ENCODE measurements around the gene ENTREP3. TPM values are rescaled to one million over a fixed set of nuclear protein-coding genes. Genes with fewer than 3 reads are reported as not detected.

The ENTREP3 gene
- total and polyA plus RNA-seq, 2 donors from 2014 or later, result 19.8 to 22.8 TPM

DNA sequence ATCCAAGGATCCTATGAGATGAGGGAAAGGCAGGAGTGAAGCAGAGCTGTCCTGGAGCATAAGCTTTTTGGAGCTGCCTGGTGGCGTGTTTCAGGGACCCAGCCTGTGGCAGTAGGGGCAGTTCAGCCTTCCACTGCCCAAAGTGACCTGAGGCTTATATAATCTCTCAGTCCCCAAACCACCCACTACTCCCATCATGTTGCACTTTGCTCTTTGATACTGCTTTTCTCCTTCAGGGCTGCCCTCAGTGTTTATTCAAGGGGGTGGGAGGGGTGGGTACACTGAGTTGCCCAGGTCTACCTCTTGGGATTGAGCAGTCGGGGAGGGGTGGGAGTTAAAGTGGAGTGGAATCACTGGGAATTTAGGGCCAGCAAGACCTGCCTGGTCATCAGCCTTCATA lies 31.3 kb upstream of the ENTREP3 start:
- no peak overlapping the region for H3K27ac ChIP-seq (ENCODE audit: low read depth in 2 of 2, low read length in 2 of 2)
- H3K27me3 ChIP-seq (ENCODE audit: control insufficient read depth, insufficient read depth, low read length), result no peaks in the 10 kb centered on the region

DNA sequence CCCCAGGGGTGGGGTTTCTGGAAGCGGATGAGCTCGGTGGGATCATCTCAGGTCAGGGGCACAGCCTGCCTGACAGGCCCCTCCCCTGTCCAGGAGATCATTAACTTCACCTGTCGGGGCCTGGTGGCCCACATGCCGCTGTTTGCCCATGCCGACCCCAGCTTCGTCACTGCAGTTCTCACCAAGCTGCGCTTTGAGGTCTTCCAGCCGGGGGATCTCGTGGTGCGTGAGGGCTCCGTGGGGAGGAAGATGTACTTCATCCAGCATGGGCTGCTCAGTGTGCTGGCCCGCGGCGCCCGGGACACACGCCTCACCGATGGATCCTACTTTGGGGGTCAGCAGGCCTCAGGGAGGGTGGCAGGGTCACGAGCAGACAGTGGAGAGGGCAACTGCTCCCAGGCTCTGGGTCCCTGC lies 30.4 kb upstream of the ENTREP3 start:
- intact Hi-C loops (cut with DNase I), result no loop called here
- DNase-seq, result no peak
- Histone ChIP-seq H3K9ac (ENCODE audit: low read length in 3 of 3) (no peak overlapping the region), H3K36me3 (ENCODE audit: control insufficient read depth in 2 of 3, insufficient read depth in 3 of 3, low read length in 3 of 3) (no peaks in the 10 kb centered on the region), H3K27ac (ENCODE audit: low read depth in 2 of 2, low read length in 2 of 2) (no peak overlapping the region), H3K9me3 (ENCODE audit: control insufficient read depth in 2 of 3, insufficient read depth in 1 of 3, low read length in 3 of 3) (no peaks in the 10 kb centered on the region), H3K4me1 (ENCODE audit: control insufficient read depth in 2 of 3, insufficient read depth in 2 of 3, low read depth in 1 of 3, low read length in 3 of 3) (no peaks in the 10 kb centered on the region), H3K27me3 (ENCODE audit: control insufficient read depth, insufficient read depth, low read length) (no peaks in the 10 kb centered on the region), H3K4me3 (ENCODE audit: low read length in 3 of 3) (no peak overlapping the region)
- TF ChIP-seq, protein P1, sequence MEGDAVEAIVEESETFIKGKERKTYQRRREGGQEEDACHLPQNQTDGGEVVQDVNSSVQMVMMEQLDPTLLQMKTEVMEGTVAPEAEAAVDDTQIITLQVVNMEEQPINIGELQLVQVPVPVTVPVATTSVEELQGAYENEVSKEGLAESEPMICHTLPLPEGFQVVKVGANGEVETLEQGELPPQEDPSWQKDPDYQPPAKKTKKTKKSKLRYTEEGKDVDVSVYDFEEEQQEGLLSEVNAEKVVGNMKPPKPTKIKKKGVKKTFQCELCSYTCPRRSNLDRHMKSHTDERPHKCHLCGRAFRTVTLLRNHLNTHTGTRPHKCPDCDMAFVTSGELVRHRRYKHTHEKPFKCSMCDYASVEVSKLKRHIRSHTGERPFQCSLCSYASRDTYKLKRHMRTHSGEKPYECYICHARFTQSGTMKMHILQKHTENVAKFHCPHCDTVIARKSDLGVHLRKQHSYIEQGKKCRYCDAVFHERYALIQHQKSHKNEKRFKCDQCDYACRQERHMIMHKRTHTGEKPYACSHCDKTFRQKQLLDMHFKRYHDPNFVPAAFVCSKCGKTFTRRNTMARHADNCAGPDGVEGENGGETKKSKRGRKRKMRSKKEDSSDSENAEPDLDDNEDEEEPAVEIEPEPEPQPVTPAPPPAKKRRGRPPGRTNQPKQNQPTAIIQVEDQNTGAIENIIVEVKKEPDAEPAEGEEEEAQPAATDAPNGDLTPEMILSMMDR (IDR thresholded peaks at IDR 0.05; ENCODE audit: borderline replicate concordance, extremely low read depth, insufficient read depth), result no peak
- no peak for FAIRE-seq

More for the DNA sequence above, 31.3 kb upstream of the ENTREP3 start:
- Histone ChIP-seq H3K4me1 (ENCODE audit: control insufficient read depth in 2 of 3, insufficient read depth in 2 of 3, low read depth in 1 of 3, low read length in 3 of 3) (no peaks in the 10 kb centered on the region), H3K4me3 (ENCODE audit: low read length in 3 of 3) (no peak overlapping the region), H3K9me3 (ENCODE audit: control insufficient read depth in 2 of 3, insufficient read depth in 1 of 3, low read length in 3 of 3) (no peaks in the 10 kb centered on the region), H3K36me3 (ENCODE audit: control insufficient read depth in 2 of 3, insufficient read depth in 3 of 3, low read length in 3 of 3) (no peaks in the 10 kb centered on the region), H3K9ac (ENCODE audit: low read length in 3 of 3) (no peak overlapping the region)
- FAIRE-seq, result no peak
- DNase-seq, result no peak
- intact Hi-C loops (cut with DNase I), result no loop called here
- TF ChIP-seq, protein P1 (IDR thresholded peaks at IDR 0.05; ENCODE audit: borderline replicate concordance, extremely low read depth, insufficient read depth), result no peak

DNA sequence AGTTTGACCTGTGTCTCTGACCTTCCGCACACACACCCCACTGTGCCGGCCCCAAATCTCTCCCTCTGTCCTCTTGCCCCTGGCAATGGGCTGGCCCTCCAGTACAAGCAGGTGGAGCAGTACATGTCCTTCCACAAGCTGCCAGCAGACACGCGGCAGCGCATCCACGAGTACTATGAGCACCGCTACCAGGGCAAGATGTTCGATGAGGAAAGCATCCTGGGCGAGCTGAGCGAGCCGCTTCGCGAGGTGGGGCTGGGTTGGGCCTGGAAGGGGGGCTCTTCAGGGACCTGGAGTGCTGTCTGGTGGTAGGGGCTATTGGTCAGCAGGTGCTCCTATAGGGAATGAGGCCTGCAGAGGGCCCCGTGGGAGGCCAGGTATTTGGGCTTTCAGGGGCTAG lies 29.8 kb upstream of the ENTREP3 start:
- Histone ChIP-seq H3K4me3 (ENCODE audit: low read length in 3 of 3) (no peak overlapping the region), H3K9me3 (ENCODE audit: control insufficient read depth in 2 of 3, insufficient read depth in 1 of 3, low read length in 3 of 3) (no peaks in the 10 kb centered on the region), H3K27ac (ENCODE audit: low read depth in 2 of 2, low read length in 2 of 2) (no peak overlapping the region), H3K9ac (ENCODE audit: low read length in 3 of 3) (no peak overlapping the region), H3K27me3 (ENCODE audit: control insufficient read depth, insufficient read depth, low read length) (no peaks in the 10 kb centered on the region), H3K4me1 (ENCODE audit: control insufficient read depth in 2 of 3, insufficient read depth in 2 of 3, low read depth in 1 of 3, low read length in 3 of 3) (no peaks in the 10 kb centered on the region), H3K36me3 (ENCODE audit: control insufficient read depth in 2 of 3, insufficient read depth in 3 of 3, low read length in 3 of 3) (no peaks in the 10 kb centered on the region)
- TF ChIP-seq, protein P1 (IDR thresholded peaks at IDR 0.05; ENCODE audit: borderline replicate concordance, extremely low read depth, insufficient read depth), result no peak
- intact Hi-C loops (cut with DNase I), result no loop called here
- DNase-seq, result no peak
- FAIRE-seq, result no peak

DNA sequence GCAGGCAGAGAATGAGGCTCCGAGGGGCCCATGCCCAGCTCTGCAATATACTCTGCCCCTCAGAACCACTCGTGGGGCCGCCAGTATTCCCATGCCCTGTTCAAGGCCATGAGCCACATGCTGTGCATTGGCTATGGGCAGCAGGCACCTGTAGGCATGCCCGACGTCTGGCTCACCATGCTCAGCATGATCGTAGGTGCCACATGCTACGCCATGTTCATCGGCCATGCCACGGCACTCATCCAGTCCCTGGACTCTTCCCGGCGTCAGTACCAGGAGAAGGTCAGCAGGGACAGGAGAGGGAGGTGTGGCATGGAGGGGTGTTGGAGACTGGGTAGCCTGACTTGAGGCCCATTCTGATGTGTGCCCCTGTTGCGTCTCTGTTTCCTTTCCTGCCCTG lies 29.2 kb upstream of the ENTREP3 start:
- Histone ChIP-seq H3K27ac (ENCODE audit: low read depth in 2 of 2, low read length in 2 of 2) (no peak overlapping the region), H3K4me3 (ENCODE audit: low read length in 3 of 3) (no peak overlapping the region), H3K36me3 (ENCODE audit: control insufficient read depth in 2 of 3, insufficient read depth in 3 of 3, low read length in 3 of 3) (no peaks in the 10 kb centered on the region), H3K4me1 (ENCODE audit: control insufficient read depth in 2 of 3, insufficient read depth in 2 of 3, low read depth in 1 of 3, low read length in 3 of 3) (no peaks in the 10 kb centered on the region), H3K27me3 (ENCODE audit: control insufficient read depth, insufficient read depth, low read length) (no peaks in the 10 kb centered on the region), H3K9me3 (ENCODE audit: control insufficient read depth in 2 of 3, insufficient read depth in 1 of 3, low read length in 3 of 3) (no peaks in the 10 kb centered on the region), H3K9ac (ENCODE audit: low read length in 3 of 3) (no peak overlapping the region)
- intact Hi-C loops (cut with DNase I), result no loop called here
- DNase-seq, result no peak
- TF ChIP-seq, protein P1 (IDR thresholded peaks at IDR 0.05; ENCODE audit: borderline replicate concordance, extremely low read depth, insufficient read depth), result no peak
- FAIRE-seq, result no peak

All from kidney (tissue), 14 donors.